Heart right ventricle (tissue), 16 donors: ENCODE results near the gene PEF1. TPM values are rescaled to one million over a fixed set of nuclear protein-coding genes. Genes with fewer than 3 reads are reported as not detected.

Source experiments
- ATAC-seq, 8 donors: fragments of 200-7000 bp; cut with Tn5 transposase; one replicate each; pipeline ENCODE4 v1.9.1; 2020; ENCODE audit warnings: mild to moderate bottlenecking in 8 of 8, moderate library complexity in 8 of 8, moderate number of reproducible peaks in 1 of 8
- DNase-seq, 2 donors: peaks; one replicate each; pipeline ENCODE4 v3.0.0-alpha.2; 2020
- H3K27ac ChIP-seq, 10 donors: fragments of 200-600 bp; sonication (generic) in 2 of 10; one replicate each; pipeline versions ENCODE4 v1.5.0 to v1.8.0; 2020 to 2022; ENCODE audit warnings: mild to moderate bottlenecking in 3 of 10
- H3K27me3 ChIP-seq, 7 donors: fragments of 200-600 bp; one replicate each; pipeline ENCODE4 v1.8.0; 2021 to 2022; ENCODE audit warnings: mild to moderate bottlenecking in 2 of 7
- H3K36me3 ChIP-seq, 9 donors: fragments of 200-600 bp; sonication (generic) in 1 of 9; one replicate each; pipeline versions ENCODE4 v1.5.0 to v1.8.0; 2020 to 2022; ENCODE audit warnings: mild to moderate bottlenecking in 2 of 9
- H3K4me1 ChIP-seq, 9 donors: fragments of 200-600 bp; sonication (generic) in 1 of 9; one replicate each; pipeline versions ENCODE4 v1.5.0 to v1.8.0; 2020 to 2022; ENCODE audit warnings: mild to moderate bottlenecking in 4 of 9
- H3K4me3 ChIP-seq, 10 donors: fragments of 200-600 bp; sonication (generic) in 2 of 10; one replicate each; pipeline versions ENCODE4 v1.5.0 to v1.8.0; 2020 to 2022; ENCODE audit warnings: mild to moderate bottlenecking in 7 of 10, moderate library complexity in 2 of 10
- H3K9me3 ChIP-seq, 11 donors: fragments of 200-600 bp in 10 of 11; sonication (generic) in 2 of 11; one replicate each; pipeline versions ENCODE4 v1.5.0 to v1.8.0; 2013 to 2022; ENCODE audit warnings: mild to moderate bottlenecking in 2 of 11, control low read depth in 1 of 11, moderate library complexity in 1 of 11
- CTCF ChIP-seq, 9 donors: fragments of 200-600 bp; sonication (generic) in 2 of 9; IDR thresholded peaks; one replicate each; pipeline versions ENCODE4 v1.5.0 to v1.8.0; 2021 to 2022; ENCODE audit warnings: antibody characterized with exemption in 9 of 9, mild to moderate bottlenecking in 5 of 9, moderate library complexity in 1 of 9
- WGBS, 2 donors: extraction: QIAGEN DNeasy Blood & Tissue Kit; methylation state at CpG; one replicate each; pipeline ENCODE4 v1.1.7; 2013; ENCODE audit warnings: inconsistent platforms in 1 of 2; 5-methylcytosine and 5-hydroxymethylcytosine counted together
- intact Hi-C, 10 donors: fragments of 100-400 bp; cut with DNase I; formaldehyde crosslinking; loops; one replicate each; pipeline versions ENCODE4 v1.11.1 to v1.14.2; 2022
- polyA plus RNA-seq, 2 donors: library from polyadenylated mRNA; stranded (reverse); fragments of 200-250 nt; gene quantifications; one replicate each; pipeline ENCODE4 v1.2.3, GENCODE V29; 2013
- total RNA-seq, 10 donors: library from RNA; stranded (reverse); fragmentation: NEBNext Ultra II Directional in 3 of 10; extraction: Animal tissue kit (Norgen Biotek cat#: 25700) in 3 of 10; gene quantifications; one replicate each; pipeline versions ENCODE4 v1.2.1 to v1.2.4, GENCODE V29; 2021 to 2023
- donor health status: Arrhythmogenic right ventricular cardiomyopathy.
- donor health status: ischemic (EF 13 %, LVEDD 7.1; RV severe dilation, severe dysfunction).
- donor health status: healthy with polysubstance abuse.
- donor health status: DM: no; HTN: yes; CAD: no.
- donor health status: DM: no; HTN: no; CAD: no.
- donor health status: ischemic (EF 25% LVEDD 6.9; RV normal size, moderate dysfunction).
- donor health status: ischemic (EF 25% LVEDD 5.7; RV mildly dilated, moderate dysfunction).
- donor health status: healthy.
- donor health status: DM: yes; HTN: yes; CAD: no.
- donor health status: Ischemic cardiomyopathy.
- donor health status: ischemic (EF 35%, LVEDD 5.7; RV mildly dilated, moderate dysfunction).
- donor health status: nonischemic (EF 11% LVEDD 7.7; RV severe dilation, severe dysfunction).
- donor health status: DM: yes; HTN: yes; CAD: no.
- donor health status: PGD.
- donor health status: ischemic (EF 29% LVEDD 5.4; RV normal size, mild dysfunction).
- donor health status: nonischemic (EF 23%, LVEDD 6.1; RV moderate dilation, normal function).

Gene PEF1
- total and polyA plus RNA-seq, 12 donors: 35.0 to 94.3 (median 40.0) TPM

- DNase-seq: no peak
- H3K9me3 ChIP-seq: no peaks in the 10 kb centered on the region
- no peak overlapping the region for H3K27ac ChIP-seq
- intact Hi-C loops: loop anchor here in 1 of 10 donors (5.0 kb wide), 1 partner anchor 37 kb away; no protein-coding TSS in a partner anchor
- TF ChIP-seq CTCF (IDR thresholded peaks at IDR 0.05): no peak
- no peak for ATAC-seq
- WGBS, 2 donors: 88% methylated on average over 7 of the region's 7 CpGs
- no peaks in the 10 kb centered on the region for H3K36me3 ChIP-seq
- H3K27me3 ChIP-seq: no peaks in the 10 kb centered on the region
- peaks cover 0 to 38% (median 9%) of the 10 kb centered on the region in 9 donors for H3K4me1 ChIP-seq
- H3K4me3 ChIP-seq: no peak overlapping the region
These were observed 45.7 kb downstream of the PEF1 start for GRCh38 chr1:31598980-31599379.

DNA sequence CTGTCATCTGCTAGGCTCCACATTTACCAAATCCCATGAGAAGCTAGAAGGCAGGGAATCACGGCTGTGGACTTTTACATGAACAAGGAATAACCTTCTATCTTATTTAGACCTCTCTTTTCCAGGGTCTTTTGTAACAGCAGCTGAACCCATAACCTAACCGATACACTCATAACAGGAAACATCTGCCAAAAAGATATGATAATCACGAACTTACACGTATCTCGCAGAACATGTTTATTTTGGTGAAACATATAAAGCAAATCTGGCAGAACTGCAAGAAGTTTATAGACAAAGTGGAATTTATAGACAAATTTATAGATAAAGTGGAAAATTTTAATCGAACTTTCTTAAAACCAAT is 48.0 kb downstream of the PEF1 start:
- Histone ChIP-seq H3K27me3 (no peaks in the 10 kb centered on the region), H3K4me3 (no peak overlapping the region), H3K9me3 (no peaks in the 10 kb centered on the region), H3K36me3 (no peaks in the 10 kb centered on the region), H3K4me1 (peaks cover 0 to 46% (median 9%) of the 10 kb centered on the region in 9 donors), H3K27ac (peak overlapping the region in 7 of 10 donors; percentile 6 to 72 (median 50))
- intact Hi-C loops: loop anchor here in 1 of 10 donors (5.0 kb wide), 1 partner anchor 34 kb away; no protein-coding TSS in a partner anchor
- ATAC-seq (no peak), DNase-seq (no peak)
- no peak for TF ChIP-seq CTCF (IDR thresholded peaks at IDR 0.05)
- WGBS, 2 donors: 34 to 47% methylated on average over 6 of the region's 6 CpGs

DNA sequence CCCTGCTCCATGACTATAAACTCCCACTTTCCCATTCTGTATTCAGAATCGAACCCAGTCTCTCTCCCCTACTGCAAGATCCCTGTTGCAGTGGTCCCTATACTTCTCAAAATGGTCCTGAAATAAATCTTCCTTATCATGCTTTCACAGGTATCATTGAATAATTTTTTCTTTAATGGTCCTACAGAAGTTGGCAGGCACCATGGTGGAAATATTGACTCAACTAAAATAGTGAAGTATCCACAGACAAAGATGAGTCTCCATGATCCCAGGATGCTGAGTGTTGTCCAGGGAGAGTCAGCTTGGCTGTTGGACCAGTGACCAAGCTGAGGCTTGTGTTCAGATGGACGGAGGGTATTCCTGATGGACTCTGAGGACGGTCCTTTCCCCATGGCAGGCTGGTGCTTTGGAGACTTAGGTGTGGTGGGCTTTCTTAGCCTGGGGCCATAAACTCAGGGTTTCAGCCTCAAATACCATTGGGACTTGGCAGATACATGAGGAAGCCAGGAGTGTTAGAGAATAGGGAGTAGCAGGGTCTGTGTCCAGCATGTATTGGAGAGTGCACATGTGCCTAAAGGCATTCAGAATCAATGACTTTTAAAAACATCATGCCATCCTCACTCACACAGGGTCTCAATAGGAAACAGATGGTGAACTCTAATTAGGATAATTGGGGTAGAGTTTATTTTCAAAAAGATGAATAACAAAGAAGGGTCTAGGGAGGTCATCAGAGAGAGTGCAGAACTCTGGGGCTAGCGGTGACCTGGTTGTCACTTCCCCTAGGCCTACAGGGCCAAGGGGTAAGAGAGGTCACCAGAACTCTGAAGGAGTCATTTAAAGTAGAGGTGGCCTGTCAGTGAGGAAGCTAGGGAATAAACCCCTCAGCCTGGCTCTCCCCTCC is 48.6 kb downstream of the PEF1 start:
- H3K36me3 ChIP-seq: no peaks in the 10 kb centered on the region
- no peaks in the 10 kb centered on the region for H3K27me3 ChIP-seq
- intact Hi-C loops: loop anchor here in 1 of 10 donors (5.0 kb wide), 1 partner anchor 34 kb away; no protein-coding TSS in a partner anchor
- TF ChIP-seq CTCF (IDR thresholded peaks at IDR 0.05): no peak
- 83 to 88% methylated on average over 4 of the region's 4 CpGs for WGBS, 2 donors
- DNase-seq: peak in 1 of 2 donors; percentile 1
- H3K4me3 ChIP-seq: no peak overlapping the region
- H3K9me3 ChIP-seq: no peaks in the 10 kb centered on the region
- ATAC-seq: no peak
- peaks cover 0 to 50% (median 9%) of the 10 kb centered on the region in 9 donors for H3K4me1 ChIP-seq
- peak overlapping the region in 7 of 10 donors; percentile 6 to 72 (median 50) for H3K27ac ChIP-seq

- peaks cover under 1 to 62% (median 15%) of the 10 kb centered on the region in 9 donors for H3K4me1 ChIP-seq
- 43 to 55% methylated on average over 10 of the region's 10 CpGs for WGBS, 2 donors
- intact Hi-C loops: loop anchor here in 9 of 10 donors (1.0 to 2.0 kb wide), 3 partner anchors 27 to 30 kb away; no protein-coding TSS in a partner anchor
- H3K9me3 ChIP-seq: no peaks in the 10 kb centered on the region
- no peaks in the 10 kb centered on the region for H3K36me3 ChIP-seq
- H3K4me3 ChIP-seq: no peak overlapping the region
- H3K27me3 ChIP-seq: peaks cover 0 to 6% (median 0%) of the 10 kb centered on the region in 7 donors
- DNase-seq: peak; percentile 82 to 87
- no peak overlapping the region for H3K27ac ChIP-seq
- peak; percentile 74 to 93 (median 86) for ATAC-seq
- TF ChIP-seq CTCF (IDR thresholded peaks at IDR 0.05): peak; percentile 81 to 93 (median 91)
These were observed 50.7 kb downstream of the PEF1 start for GRCh38 chr1:31593770-31594632.
